ENCODE results near the gene CAMKK2.
A peak's percentile ranks its signal among the peaks of the same experiment; 100 is the strongest.

The CAMKK2 gene

GRCh38 chr12:121296618-121297434 lies at the start of gene CAMKK2:
Gene CAMKK2, minus strand, starts transcription at chr12:121296709. Its CDS starts 22,183 bp downstream, at chr12:121274526.
- H3K4me3 ChIP-seq (ENCODE audit: low read depth, low read length): peak within 1 kb of the TSS; percentile 96
- H3K9me3 ChIP-seq (ENCODE audit: control insufficient read depth, insufficient read depth, low read depth, low read length): no peaks in the 10 kb centered on the region
- peaks cover 5 to 15% of the 10 kb centered on the region in 2 experiments; a peak in 2 of 3 replicates for H3K36me3 ChIP-seq (ENCODE audit: control insufficient read depth in 2 of 2, insufficient read depth in 1 of 2, low read length in 2 of 2)
- ChIA-PET CTCF (no interaction called here), POLR2A (interaction anchor here (0.6 to 2.2 kb wide), 5 partner anchors 8 to 55 kb away, joined by 3 to 11 read pairs (median 4); partner anchors contain the start of gene ANAPC5)
- H3K27ac ChIP-seq (ENCODE audit: extremely low read depth, low read depth, low read length): peak within 1 kb of the TSS; percentile 92
- H3K4me1 ChIP-seq (ENCODE audit: control insufficient read depth, insufficient read depth, low read length): no peaks in the 10 kb centered on the region
- TF ChIP-seq ZNF184 (tag by site-specific recombination; IDR thresholded peaks at IDR 0.05): 0 out of 2 replicates have a peak, but pooled peaks have one; percentile 19
- 0 out of 2 replicates have a peak, but pooled peaks have one; percentile 44 for TF ChIP-seq ZNF24 (tag by site-specific recombination; IDR thresholded peaks at IDR 0.05)
- TF ChIP-seq ZNF48 (tag by site-specific recombination; IDR thresholded peaks at IDR 0.05): no peak
- TF ChIP-seq PRDM10 (tag by site-specific recombination; IDR thresholded peaks at IDR 0.05): peak; percentile 73; the same call in 1 of the 2 replicates
- TF ChIP-seq ZNF544 (tag by site-specific recombination; IDR thresholded peaks at IDR 0.05): no peak
- no peak for TF ChIP-seq ZNF677 (tag by site-specific recombination; IDR thresholded peaks at IDR 0.05)
- peak; percentile 68 for TF ChIP-seq PATZ1 (tag by site-specific recombination; IDR thresholded peaks at IDR 0.05)
- TF ChIP-seq ZNF2 (tag by site-specific recombination; IDR thresholded peaks at IDR 0.05): peak; percentile 60; the same call in 1 of the 2 replicates
- peak; percentile 76; the same call in 1 of the 2 replicates for TF ChIP-seq ZNF423 (tag by site-specific recombination; IDR thresholded peaks at IDR 0.05)
- TF ChIP-seq ZSCAN30 (tag by site-specific recombination; IDR thresholded peaks at IDR 0.05): 0 out of 2 replicates have a peak, but pooled peaks have one; percentile 45
- no peak for TF ChIP-seq TRIM28 (IDR thresholded peaks at IDR 0.05; ENCODE audit: borderline replicate concordance, low read length)
- TF ChIP-seq ZNF23 (tag by site-specific recombination; IDR thresholded peaks at IDR 0.05; ENCODE audit: borderline replicate concordance): no peak
- TF ChIP-seq REST (tag by site-specific recombination; IDR thresholded peaks at IDR 0.05): peak; percentile 27; the same call in 1 of the 2 replicates
- peak; percentile 55; the same call in 1 of the 2 replicates for TF ChIP-seq ZNF660 (tag by site-specific recombination; IDR thresholded peaks at IDR 0.05)
- peak; percentile 39 for TF ChIP-seq SP3 (tag by site-specific recombination; IDR thresholded peaks at IDR 0.05)
- TF ChIP-seq ZIC2 (tag by site-specific recombination; IDR thresholded peaks at IDR 0.05): peak; percentile 85
- TF ChIP-seq ZBTB8A (tag by site-specific recombination; IDR thresholded peaks at IDR 0.05): peak; percentile 96
- TF ChIP-seq WT1 (tag by site-specific recombination; IDR thresholded peaks at IDR 0.05): peak; percentile 51; the same call in 1 of the 2 replicates
- TF ChIP-seq, protein P1, sequence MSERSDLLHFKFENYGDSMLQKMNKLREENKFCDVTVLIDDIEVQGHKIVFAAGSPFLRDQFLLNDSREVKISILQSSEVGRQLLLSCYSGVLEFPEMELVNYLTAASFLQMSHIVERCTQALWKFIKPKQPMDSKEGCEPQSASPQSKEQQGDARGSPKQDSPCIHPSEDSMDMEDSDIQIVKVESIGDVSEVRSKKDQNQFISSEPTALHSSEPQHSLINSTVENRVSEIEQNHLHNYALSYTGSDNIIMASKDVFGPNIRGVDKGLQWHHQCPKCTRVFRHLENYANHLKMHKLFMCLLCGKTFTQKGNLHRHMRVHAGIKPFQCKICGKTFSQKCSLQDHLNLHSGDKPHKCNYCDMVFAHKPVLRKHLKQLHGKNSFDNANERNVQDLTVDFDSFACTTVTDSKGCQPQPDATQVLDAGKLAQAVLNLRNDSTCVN (tag by site-specific recombination; optimal IDR thresholded peaks at IDR 0.05): peak; percentile 95
- TF ChIP-seq PRDM1 (tag by site-specific recombination; IDR thresholded peaks at IDR 0.05): peak; percentile 72
- TF ChIP-seq ZNF830 (tag by site-specific recombination; IDR thresholded peaks at IDR 0.05; ENCODE audit: low read depth): no peak
- TF ChIP-seq, protein P2, sequence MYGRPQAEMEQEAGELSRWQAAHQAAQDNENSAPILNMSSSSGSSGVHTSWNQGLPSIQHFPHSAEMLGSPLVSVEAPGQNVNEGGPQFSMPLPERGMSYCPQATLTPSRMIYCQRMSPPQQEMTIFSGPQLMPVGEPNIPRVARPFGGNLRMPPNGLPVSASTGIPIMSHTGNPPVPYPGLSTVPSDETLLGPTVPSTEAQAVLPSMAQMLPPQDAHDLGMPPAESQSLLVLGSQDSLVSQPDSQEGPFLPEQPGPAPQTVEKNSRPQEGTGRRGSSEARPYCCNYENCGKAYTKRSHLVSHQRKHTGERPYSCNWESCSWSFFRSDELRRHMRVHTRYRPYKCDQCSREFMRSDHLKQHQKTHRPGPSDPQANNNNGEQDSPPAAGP (tag by site-specific recombination; IDR thresholded peaks at IDR 0.05): peak; percentile 77
- 0 out of 2 replicates have a peak, but pooled peaks have one; percentile 48 for TF ChIP-seq ZNF10 (tag by site-specific recombination; IDR thresholded peaks at IDR 0.05)
- TF ChIP-seq ZFP37 (tag by site-specific recombination; IDR thresholded peaks at IDR 0.05): 0 out of 2 replicates have a peak, but pooled peaks have one; percentile 50
- TF ChIP-seq SP2 (tag by site-specific recombination; IDR thresholded peaks at IDR 0.05): peak; percentile 64
